Astrocyte (in vitro differentiated cells and primary cell): ENCODE measurements around the gene NR2F2. TPM values are rescaled to one million over a fixed set of nuclear protein-coding genes. Genes with fewer than 3 reads are reported as not detected.
A peak's percentile ranks its signal among the peaks of the same experiment; 100 is the strongest.

Experiments used
- DNase-seq: peaks from one replicate; pipeline ENCODE4 v3.0.0-alpha.2; 2010; ENCODE audit warnings: low read depth
- FAIRE-seq: peaks from 2 replicates; lab custom pipeline; 2011; peaks lifted over from hg19 to GRCh38; lab: Jason Lieb, UNC
- H2AFZ ChIP-seq: 2 replicates; pipeline ENCODE4 v1.6.0; 2012; ENCODE audit warnings: low read depth, low read length, inconsistent platforms
- H3K27ac ChIP-seq: 2 replicates; pipeline ENCODE4 v1.5.1; 2011; ENCODE audit warnings: low read depth, low read length, inconsistent platforms
- H3K27me3 ChIP-seq: 2 replicates; pipeline ENCODE4 v1.6.0; 2011; ENCODE audit warnings: low read length, inconsistent platforms; ENCODE audit not compliant: insufficient read depth
- H3K36me3 ChIP-seq: 2 replicates; pipeline ENCODE4 v1.5.1; 2011; ENCODE audit warnings: low read length, inconsistent platforms; ENCODE audit not compliant: insufficient read depth
- H3K4me1 ChIP-seq: 2 replicates; pipeline ENCODE4 v1.5.1; 2011; ENCODE audit warnings: low read length, inconsistent platforms; ENCODE audit not compliant: insufficient read depth
- H3K4me2 ChIP-seq: 2 replicates; pipeline ENCODE4 v1.6.0; 2012; ENCODE audit warnings: low read length, inconsistent platforms
- H3K4me3 ChIP-seq: 2 replicates; pipeline ENCODE4 v1.5.1; 2011; ENCODE audit warnings: low read depth, mild to moderate bottlenecking, low read length, inconsistent platforms; ENCODE audit not compliant: insufficient read depth
- H3K79me2 ChIP-seq: 2 replicates; pipeline ENCODE4 v1.6.0; 2012; ENCODE audit warnings: mild to moderate bottlenecking, low read length, inconsistent platforms; ENCODE audit not compliant: insufficient read depth
- H3K9ac ChIP-seq: 2 replicates; pipeline ENCODE4 v1.6.0; 2012; ENCODE audit warnings: mild to moderate bottlenecking, low read length, inconsistent platforms
- H3K9me3 ChIP-seq: 2 replicates; pipeline ENCODE4 v1.5.1; 2012; ENCODE audit warnings: low read depth, mild to moderate bottlenecking, low read length, inconsistent platforms; ENCODE audit not compliant: insufficient read depth
- H4K20me1 ChIP-seq: 2 replicates; pipeline ENCODE4 v1.6.0; 2012; ENCODE audit warnings: low read length, inconsistent platforms; ENCODE audit not compliant: insufficient read depth
- H3K27ac Mint-ChIP-seq: one replicate; pipeline ENCODE4 v1.8.0; 2021; ENCODE audit warnings: mild to moderate bottlenecking, mixed read lengths; ENCODE audit not compliant: unreplicated experiment
- H3K27me3 Mint-ChIP-seq: one replicate; pipeline ENCODE4 v1.8.0; 2021; ENCODE audit warnings: low read depth, mixed read lengths; ENCODE audit not compliant: unreplicated experiment
- H3K36me3 Mint-ChIP-seq: one replicate; pipeline ENCODE4 v1.8.0; 2021; ENCODE audit warnings: low read depth, mixed read lengths; ENCODE audit not compliant: unreplicated experiment
- H3K4me1 Mint-ChIP-seq: one replicate; pipeline ENCODE4 v1.8.0; 2021; ENCODE audit warnings: low read depth, mixed read lengths; ENCODE audit not compliant: unreplicated experiment
- H3K4me3 Mint-ChIP-seq: one replicate; pipeline ENCODE4 v1.8.0; 2021; ENCODE audit warnings: mild to moderate bottlenecking, moderate library complexity, mixed read lengths; ENCODE audit not compliant: unreplicated experiment
- H3K9me3 Mint-ChIP-seq: one replicate; pipeline ENCODE4 v1.8.0; 2021; ENCODE audit warnings: mild to moderate bottlenecking, mixed read lengths; ENCODE audit not compliant: unreplicated experiment
- EZH2 ChIP-seq: IDR thresholded peaks from 2 replicates; pipeline ENCODE4 v1.6.1; 2012; ENCODE audit warnings: mild to moderate bottlenecking, low read length, inconsistent platforms; ENCODE audit not compliant: insufficient read depth
- total RNA-seq: library from RNA; stranded (reverse); gene quantifications from 2 replicates; pipeline ENCODE4 v1.2.1, GENCODE V29; 2021
- TF ChIP-seq, protein P1 (sequence below): IDR thresholded peaks from 2 replicates; pipeline ENCODE4 v1.5.1; 2011; ENCODE audit warnings: low read depth, mild to moderate bottlenecking, inconsistent platforms, low read length, moderate library complexity; ENCODE audit not compliant: insufficient read depth

The NR2F2 gene
- total RNA-seq, 1 donor from 2014 or later, result 75.8 TPM

DNA sequence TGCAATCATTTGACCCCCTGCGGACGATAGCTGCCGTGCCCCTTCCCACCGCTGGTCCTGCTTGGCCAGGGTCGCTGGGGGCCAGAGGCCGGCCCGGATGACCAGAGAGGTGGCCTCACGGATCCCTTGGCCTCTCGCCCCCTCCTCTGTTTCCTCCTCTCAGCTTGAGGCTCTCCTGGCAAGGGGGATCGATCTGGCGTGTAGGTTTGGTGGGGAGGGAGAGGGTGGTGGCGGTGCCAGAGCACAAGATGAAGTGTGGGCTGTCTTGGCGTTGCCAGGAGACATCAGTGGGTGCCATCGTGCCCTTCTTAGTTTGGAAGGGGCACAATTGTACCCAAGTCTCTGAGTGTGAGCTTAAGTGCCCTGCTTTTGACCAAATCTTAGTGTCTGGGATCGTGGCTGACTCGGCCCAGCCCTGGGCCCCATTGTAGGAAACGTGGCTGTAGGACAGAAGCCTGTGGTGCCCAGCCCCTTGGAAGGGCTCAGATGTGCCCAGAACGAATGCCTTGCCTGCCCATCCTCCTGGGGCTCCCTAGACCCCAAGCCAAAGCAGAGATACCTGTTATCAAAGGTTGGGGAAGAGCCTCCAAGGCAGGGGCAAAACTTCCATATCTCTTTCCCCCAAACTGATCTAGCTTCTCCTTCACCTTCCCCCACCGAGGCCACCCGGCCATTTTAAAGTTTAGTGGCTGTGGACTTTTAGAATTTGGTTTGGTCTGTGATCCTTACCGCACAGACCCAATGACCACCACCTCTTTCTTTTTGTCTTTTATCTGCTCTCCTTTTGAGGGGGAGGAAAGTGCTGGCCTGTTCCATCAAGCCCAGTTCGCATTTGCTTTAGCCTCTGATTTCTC is 14.4 kb downstream of the NR2F2 start:
- H4K20me1 ChIP-seq, result peaks cover 45% of the 10 kb centered on the region
- H3K4me1 Mint-ChIP-seq, result peaks cover 47% of the 10 kb centered on the region
- H3K27me3 ChIP-seq, result no peaks in the 10 kb centered on the region
- H3K9ac ChIP-seq, result peak overlapping the region; percentile 96
- H3K9me3 Mint-ChIP-seq, result peaks cover 16% of the 10 kb centered on the region
- H3K36me3 Mint-ChIP-seq, result peaks cover 34% of the 10 kb centered on the region
- H3K79me2 ChIP-seq, result peaks cover 99% of the 10 kb centered on the region
- H3K36me3 ChIP-seq, result peaks cover 30% of the 10 kb centered on the region
- peak overlapping the region; percentile 90 for H3K27ac ChIP-seq
- peak overlapping the region; percentile 35 for H3K27ac Mint-ChIP-seq
- TF ChIP-seq, protein P1, sequence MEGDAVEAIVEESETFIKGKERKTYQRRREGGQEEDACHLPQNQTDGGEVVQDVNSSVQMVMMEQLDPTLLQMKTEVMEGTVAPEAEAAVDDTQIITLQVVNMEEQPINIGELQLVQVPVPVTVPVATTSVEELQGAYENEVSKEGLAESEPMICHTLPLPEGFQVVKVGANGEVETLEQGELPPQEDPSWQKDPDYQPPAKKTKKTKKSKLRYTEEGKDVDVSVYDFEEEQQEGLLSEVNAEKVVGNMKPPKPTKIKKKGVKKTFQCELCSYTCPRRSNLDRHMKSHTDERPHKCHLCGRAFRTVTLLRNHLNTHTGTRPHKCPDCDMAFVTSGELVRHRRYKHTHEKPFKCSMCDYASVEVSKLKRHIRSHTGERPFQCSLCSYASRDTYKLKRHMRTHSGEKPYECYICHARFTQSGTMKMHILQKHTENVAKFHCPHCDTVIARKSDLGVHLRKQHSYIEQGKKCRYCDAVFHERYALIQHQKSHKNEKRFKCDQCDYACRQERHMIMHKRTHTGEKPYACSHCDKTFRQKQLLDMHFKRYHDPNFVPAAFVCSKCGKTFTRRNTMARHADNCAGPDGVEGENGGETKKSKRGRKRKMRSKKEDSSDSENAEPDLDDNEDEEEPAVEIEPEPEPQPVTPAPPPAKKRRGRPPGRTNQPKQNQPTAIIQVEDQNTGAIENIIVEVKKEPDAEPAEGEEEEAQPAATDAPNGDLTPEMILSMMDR, result no peak
- no peak for TF ChIP-seq EZH2
- DNase-seq (no peak), FAIRE-seq (no peak)
- peak overlapping the region; percentile 78 for H3K4me3 Mint-ChIP-seq
- H3K9me3 ChIP-seq, result no peaks in the 10 kb centered on the region
- peaks cover 74% of the 10 kb centered on the region for H3K4me1 ChIP-seq
- H3K27me3 Mint-ChIP-seq, result peaks cover 68% of the 10 kb centered on the region
- peak overlapping the region; percentile 93 for H3K4me2 ChIP-seq
- H2AFZ ChIP-seq, result no peak overlapping the region
- H3K4me3 ChIP-seq, result peak overlapping the region; percentile 55

DNA sequence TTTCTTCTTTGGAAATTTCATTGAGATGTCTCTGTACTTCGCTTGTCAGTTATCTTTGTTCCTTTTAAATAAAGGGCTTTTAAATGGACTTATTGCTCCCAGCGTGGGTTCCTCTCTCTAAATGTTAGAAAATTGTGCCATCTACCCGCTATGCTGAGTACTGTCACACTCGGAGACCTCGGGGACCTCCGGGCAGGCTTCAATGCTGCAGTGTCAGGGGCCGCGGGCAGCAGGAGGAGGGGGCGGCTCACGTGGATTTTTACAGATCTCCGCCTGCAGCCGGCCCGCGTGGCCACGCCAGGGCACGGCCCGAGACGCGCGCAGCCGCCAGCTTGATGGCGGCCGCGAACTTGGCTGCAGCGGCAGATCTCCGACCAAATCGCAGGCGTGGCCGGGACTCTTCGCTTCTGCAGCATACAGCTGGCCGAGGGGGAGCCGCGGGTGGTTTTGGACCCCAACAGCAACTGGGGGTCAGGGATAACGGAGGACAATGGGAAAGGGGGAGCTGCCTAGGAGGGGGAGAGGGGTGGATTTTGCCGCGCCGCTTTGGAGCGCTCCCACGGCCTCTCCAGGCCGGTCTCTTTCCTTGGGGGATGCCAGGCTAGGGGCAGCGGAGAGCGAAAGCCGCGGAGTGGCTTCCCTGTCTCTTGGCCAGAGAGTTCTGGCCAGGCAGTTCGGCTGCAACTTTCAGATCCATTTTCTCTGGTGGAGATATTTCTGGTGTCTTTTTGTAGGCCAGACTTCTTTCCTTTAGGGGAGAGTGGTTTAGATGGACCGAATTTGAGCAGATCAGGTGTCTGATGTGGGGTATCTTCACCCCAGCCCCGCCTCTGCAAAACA is 15.3 kb downstream of the NR2F2 start:
- Histone ChIP-seq H3K4me3 (peak overlapping the region; percentile 55), H3K4me2 (peak overlapping the region; percentile 93), H2AFZ (peak overlapping the region; percentile 41), H3K36me3 (peaks cover 28% of the 10 kb centered on the region), H4K20me1 (peaks cover 39% of the 10 kb centered on the region), H3K27me3 (no peaks in the 10 kb centered on the region), H3K9me3 (no peaks in the 10 kb centered on the region), H3K79me2 (peaks cover 99% of the 10 kb centered on the region), H3K9ac (peak overlapping the region; percentile 96), H3K27ac (peak overlapping the region; percentile 90), H3K4me1 (peaks cover 81% of the 10 kb centered on the region)
- Mint-ChIP-seq H3K36me3 (peaks cover 38% of the 10 kb centered on the region), H3K27me3 (peaks cover 75% of the 10 kb centered on the region), H3K9me3 (peaks cover 16% of the 10 kb centered on the region), H3K27ac (peak overlapping the region; percentile 41), H3K4me3 (peak overlapping the region; percentile 78), H3K4me1 (peaks cover 53% of the 10 kb centered on the region)
- DNase-seq (no peak), FAIRE-seq (no peak)
- TF ChIP-seq EZH2, result no peak
- TF ChIP-seq, protein P1, result peak; percentile 37
